Frontal cortex (tissue), 4 donors: ENCODE results near the gene KAZN. TPM values are rescaled to one million over a fixed set of nuclear protein-coding genes. Genes with fewer than 3 reads are reported as not detected.

Experiments used
- DNase-seq, 2 donors: peaks; one replicate each; pipeline ENCODE4 v3.0.0; 2012; ENCODE audit warnings: low spot score in 2 of 2
- FAIRE-seq: peaks from 2 replicates; lab custom pipeline; 2012; peaks lifted over from hg19 to GRCh38; lab: Jason Lieb, UNC
- total RNA-seq: library from RNA; depleted of rRNA; stranded (reverse); fragments of >200 nt; gene quantifications from one replicate; pipeline ENCODE4 v1.2.3, GENCODE V29; 2014
- donor health status: control.
- donor health status: control.
- donor health status: control.

Gene KAZN
- total RNA-seq, 1 donor from 2014 or later: 17.1 TPM

DNA sequence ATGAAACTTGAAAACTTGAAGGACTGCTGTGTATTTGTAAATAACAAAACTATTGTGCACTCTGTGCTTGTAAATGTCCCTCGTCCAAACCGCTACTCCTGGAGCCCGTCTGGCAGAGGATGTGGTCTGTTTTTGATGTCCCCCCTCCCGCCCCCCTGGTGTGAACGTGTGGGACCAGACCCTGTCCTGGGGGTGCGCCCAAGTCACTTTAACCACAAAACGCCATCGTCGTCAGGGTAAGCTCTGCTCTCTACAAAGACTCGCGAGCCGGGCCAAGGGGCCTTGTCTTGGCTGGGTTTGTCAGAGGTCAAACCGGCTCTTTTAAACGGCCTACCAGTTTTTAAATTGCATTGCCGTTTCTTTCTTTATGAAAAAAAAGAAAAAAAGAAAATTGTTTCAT lies 467.7 kb downstream of the KAZN start:
- DNase-seq (no peak), FAIRE-seq (no peak)

DNA sequence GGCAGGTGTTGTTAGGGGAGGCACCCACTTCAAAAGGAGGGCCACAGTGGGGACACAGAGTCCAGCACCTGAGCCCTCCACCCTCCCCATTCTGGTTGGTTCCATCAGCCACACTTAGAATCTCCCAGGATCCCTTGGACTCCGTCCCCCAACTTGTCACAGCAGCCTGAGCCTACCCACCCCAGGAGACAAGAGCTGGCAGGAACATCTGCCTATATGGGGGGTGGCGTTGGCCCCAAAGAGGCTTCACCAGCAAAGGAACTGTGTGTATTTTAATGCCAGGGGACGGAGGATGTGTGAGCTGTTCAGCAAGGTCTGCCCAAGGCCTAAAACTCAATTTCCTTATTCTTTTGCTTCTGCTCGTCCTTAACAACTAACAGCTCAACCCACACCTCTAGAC lies 468.7 kb downstream of the KAZN start:
- DNase-seq (no peak), FAIRE-seq (no peak)

GRCh38 chr1:15068152-15068551 lies 469.7 kb downstream of the KAZN start:
- no peak for FAIRE-seq
- no peak for DNase-seq

GRCh38 chr1:15068997-15069396 lies 470.5 kb downstream of the KAZN start:
- FAIRE-seq (no peak), DNase-seq (no peak)

- FAIRE-seq: no peak
Measured at GRCh38 chr1:15070145-15070748, 471.8 kb downstream of the KAZN start.

DNA sequence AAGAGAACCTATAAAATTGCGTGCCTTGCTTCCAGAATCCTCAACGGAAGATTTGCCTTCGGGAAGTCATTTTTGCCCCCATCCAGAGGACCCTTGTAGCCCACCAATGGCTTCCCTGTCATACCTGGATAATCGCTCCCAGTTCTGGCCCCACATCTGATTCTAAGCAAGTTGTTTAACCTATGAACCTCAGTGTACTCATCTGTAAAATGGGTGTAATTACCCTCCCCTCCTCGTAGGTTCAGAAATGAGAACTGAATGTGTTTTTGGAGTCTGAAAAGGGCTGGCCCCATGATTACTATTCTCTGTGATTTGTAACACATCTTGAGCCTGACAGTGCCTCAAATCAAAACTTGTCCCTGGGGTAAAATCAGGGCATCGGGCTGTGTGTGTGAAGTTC lies 473.5 kb downstream of the KAZN start:
- no peak for FAIRE-seq
- DNase-seq: no peak

More at GRCh38 chr1:15070145-15070748, 471.8 kb downstream of the KAZN start:
- DNase-seq: no peak

GRCh38 chr1:15073799-15074308 lies 475.4 kb downstream of the KAZN start:
- FAIRE-seq: no peak
- DNase-seq: no peak

DNA sequence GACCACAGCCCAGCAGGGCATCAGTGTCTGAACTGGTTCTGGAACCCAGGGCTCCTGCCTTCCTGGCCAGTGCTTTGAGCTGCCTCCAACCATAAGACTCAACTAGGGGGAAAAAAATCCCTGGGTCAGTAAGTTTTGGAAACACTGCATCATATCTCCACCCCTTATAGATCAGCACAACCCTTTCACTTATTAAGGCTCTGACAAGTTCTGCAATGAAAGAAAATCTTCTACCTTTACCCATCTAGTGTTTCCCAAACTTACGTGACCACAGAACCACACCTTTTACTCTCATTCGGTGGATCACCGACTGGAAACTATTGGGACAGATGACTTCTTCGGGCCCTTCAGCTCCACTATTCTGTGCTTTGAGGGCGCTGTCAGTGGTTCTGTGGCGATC lies 476.7 kb downstream of the KAZN start:
- no peak for FAIRE-seq
- no peak for DNase-seq

GRCh38 chr1:15075817-15076216 lies 477.3 kb downstream of the KAZN start:
- FAIRE-seq: no peak
- DNase-seq: no peak

DNA sequence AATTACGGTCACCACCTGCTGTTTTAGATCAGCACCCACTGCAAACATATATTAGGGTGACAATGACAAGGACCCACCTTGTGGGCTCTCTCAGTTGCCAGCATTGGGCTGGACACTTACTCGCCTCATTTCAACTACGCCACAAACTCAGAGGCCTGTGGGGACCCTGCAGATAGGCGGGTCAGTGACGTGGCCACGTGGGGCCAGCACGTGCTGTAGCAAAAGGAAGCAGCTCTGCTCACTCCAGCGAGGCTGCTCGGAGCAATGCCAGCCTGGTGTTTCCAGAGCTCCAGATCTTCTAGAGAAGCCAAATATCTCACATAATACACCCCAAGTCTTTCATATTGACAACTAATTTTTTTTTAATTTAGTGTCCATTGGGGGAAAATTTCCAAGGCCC lies 478.3 kb downstream of the KAZN start:
- FAIRE-seq (no peak), DNase-seq (no peak)

GRCh38 chr1:15077384-15077783 lies 478.9 kb downstream of the KAZN start:
- DNase-seq (no peak), FAIRE-seq (no peak)

- DNase-seq (no peak), FAIRE-seq (no peak)
Measured at GRCh38 chr1:15080328-15081007, 482.0 kb downstream of the KAZN start.

- DNase-seq (no peak), FAIRE-seq (no peak)
Measured at GRCh38 chr1:15081102-15081501, 482.6 kb downstream of the KAZN start.

DNA sequence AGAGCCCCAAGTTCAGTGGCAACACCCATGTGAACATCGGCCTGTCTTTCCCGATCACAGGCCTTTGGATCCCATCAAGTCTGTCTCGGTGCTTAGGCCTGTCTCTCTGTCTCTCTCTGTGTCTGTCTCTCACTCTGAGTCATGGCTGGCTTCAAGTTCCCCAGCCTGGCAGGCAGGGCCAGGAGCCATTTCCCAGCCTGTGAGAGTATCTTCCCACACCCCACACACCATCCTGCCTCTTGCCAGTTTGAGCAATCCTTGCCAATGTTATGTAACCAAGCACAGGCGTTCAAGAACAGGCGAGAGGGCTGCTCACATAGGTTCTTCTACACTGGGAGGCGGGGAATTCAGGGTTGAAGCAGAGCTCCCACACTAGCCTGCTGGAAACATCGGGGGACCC lies 485.1 kb downstream of the KAZN start:
- FAIRE-seq: no peak

DNA sequence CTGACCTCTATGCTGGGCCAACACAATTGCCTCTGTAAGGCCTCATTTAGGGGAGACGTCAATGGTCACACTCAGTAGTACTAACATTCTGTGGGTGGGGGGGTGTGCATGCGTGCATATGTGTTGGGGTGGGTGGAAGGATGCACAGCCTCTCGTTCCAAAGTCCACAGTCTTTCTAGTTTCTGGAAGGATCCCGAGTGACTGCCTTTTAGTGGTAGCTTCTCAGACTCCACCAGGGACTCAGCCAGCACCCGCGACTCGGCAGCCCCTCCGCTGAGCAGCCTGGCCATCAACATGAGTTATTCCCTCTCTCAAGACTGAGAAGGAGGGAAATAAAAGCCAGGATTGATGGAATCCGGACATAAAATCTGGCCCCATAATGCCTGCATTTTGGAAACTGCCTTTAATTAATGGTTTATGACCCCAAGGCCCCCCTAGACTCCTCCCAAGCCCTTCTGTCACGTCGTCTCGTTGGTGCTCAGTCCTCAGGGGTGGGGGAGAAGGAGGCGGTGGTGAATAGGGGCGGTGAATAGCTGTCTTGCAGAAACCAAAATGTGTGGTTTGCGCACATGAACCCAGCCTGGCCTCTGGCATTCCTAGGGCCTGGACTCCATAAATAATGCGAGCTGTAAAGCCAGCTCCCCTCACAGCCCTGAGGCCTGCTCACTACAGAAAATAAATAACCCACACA lies 489.9 kb downstream of the KAZN start:
- DNase-seq: no peak
- FAIRE-seq: no peak

More for the DNA sequence above, 485.1 kb downstream of the KAZN start:
- DNase-seq: no peak

GRCh38 chr1:15089258-15089992 lies 490.9 kb downstream of the KAZN start:
- DNase-seq: no peak
- FAIRE-seq: no peak

DNA sequence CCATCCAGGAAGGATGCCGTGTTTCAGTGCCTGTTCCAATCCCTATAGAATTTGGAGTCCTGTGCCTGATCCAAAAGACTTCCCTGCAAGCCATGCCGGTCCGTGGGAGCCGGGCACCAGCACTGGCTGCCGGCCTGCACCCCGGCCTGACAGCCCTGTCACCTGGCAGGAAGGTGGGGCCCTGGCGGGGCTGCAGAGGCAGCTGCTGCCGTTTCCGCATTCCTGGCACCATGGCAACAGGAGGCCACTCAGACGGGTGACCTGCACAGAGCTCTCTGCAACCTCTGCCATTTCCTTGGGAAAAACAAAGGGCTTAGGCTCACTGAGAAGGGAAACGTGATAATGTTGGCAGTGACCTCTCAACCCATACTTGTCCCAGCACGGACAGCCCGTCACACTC lies 491.9 kb downstream of the KAZN start:
- FAIRE-seq: no peak

DNA sequence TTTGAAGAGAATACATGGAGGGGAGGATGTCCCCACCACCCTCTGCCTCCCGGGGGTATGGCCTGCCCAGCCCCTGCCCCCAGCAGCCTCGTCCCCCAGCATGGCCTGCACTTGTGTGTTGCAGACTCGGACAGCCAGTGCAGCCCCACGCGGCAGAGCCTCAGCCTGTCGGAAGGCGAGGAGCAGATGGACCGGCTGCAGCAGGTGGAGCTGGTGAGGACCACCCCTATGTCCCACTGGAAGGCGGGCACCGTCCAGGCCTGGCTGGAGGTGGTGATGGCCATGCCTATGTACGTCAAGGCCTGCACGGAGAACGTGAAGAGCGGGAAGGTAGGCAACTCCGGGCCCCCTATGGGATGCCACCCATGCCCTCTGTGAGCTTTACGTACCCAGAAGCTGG lies 495.6 kb downstream of the KAZN start:
- DNase-seq: no peak

More for the DNA sequence above, 491.9 kb downstream of the KAZN start:
- DNase-seq: no peak

DNA sequence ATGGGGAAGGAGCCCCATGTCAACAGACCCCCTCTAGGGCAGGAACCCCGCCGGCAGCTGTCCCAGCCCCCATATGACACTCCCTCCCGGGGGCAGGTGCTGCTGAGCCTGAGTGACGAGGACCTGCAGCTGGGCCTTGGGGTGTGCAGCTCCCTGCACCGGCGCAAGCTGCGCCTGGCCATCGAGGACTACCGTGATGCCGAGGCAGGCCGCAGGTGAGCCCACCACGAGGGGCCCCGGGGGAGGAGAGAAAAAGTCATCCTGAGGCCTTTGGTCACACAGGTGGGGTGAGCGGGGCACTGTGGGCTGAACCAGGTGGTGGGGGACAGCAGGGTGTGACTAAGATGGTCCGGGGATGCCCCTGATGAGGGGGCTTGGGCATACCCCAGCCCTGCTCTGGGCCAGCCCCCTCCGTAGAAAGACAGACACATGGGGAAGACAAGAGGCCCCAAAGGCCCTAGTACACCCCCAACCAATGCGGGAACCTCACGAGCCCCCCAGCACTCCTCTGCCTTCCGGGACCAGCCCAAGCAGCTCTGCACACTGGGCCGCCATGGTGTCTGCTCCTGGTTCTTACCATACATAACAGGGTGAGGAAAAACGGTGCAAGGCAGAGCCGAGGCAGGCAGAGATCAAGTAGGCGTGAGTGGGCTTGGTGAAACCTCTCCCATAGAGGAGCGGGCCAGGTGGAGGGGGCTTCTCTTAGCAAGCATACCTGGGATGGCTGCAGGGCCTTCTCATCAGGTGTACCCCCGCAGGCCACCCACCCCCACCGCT lies 496.4 kb downstream of the KAZN start:
- FAIRE-seq (no peak), DNase-seq (no peak)

More for the DNA sequence above, 495.6 kb downstream of the KAZN start:
- FAIRE-seq: no peak

- FAIRE-seq (no peak), DNase-seq (no peak)
Measured at GRCh38 chr1:15095496-15095875, 497.0 kb downstream of the KAZN start.
